Natural killer cell treated with Interleukin-12 subunit alpha and Interleukin-12 subunit beta and Interleukin-15 and Interleukin-18, amount 100 ng/mL, for 72 hours (primary cell): ENCODE measurements around the gene PRDM8. TPM values are rescaled to one million over a fixed set of nuclear protein-coding genes. Genes with fewer than 3 reads are reported as not detected.

Experiments
- ATAC-seq, 2 donors: fragments of 150-1000 bp; cut with Tn5 transposase in 1 of 2; sonication (Bioruptor Pico), chemical (Tn5 transposase) in 1 of 2; 2 replicates each; pipeline ENCODE4 v1.10.0; 2021
- DNase-seq: peaks from one replicate; pipeline ENCODE4 v3.0.0; 2022; ENCODE audit warnings: low spot score
- H3K27ac Mint-ChIP-seq, 2 donors: 1 replicate in 1 of 2; 2 replicates in 1 of 2; pipeline ENCODE4 v1.8.0; 2022; ENCODE audit warnings: mixed read lengths in 2 of 2, mild to moderate bottlenecking in 1 of 2, moderate library complexity in 1 of 2
- H3K27me3 Mint-ChIP-seq, 2 donors: 1 replicate in 1 of 2; 2 replicates in 1 of 2; pipeline ENCODE4 v1.8.0; 2022; ENCODE audit warnings: mixed read lengths in 2 of 2
- H3K36me3 Mint-ChIP-seq: one replicate; pipeline ENCODE4 v1.8.0; 2022; ENCODE audit warnings: mixed read lengths
- H3K4me1 Mint-ChIP-seq, 2 donors: 1 replicate in 1 of 2; 2 replicates in 1 of 2; pipeline ENCODE4 v1.8.0; 2022; ENCODE audit warnings: low read depth in 2 of 2, mixed read lengths in 2 of 2, mild to moderate bottlenecking in 1 of 2
- H3K4me3 Mint-ChIP-seq: one replicate; pipeline ENCODE4 v1.8.0; 2022; ENCODE audit warnings: mixed read lengths
- H3K9me3 Mint-ChIP-seq: 2 replicates; pipeline ENCODE4 v1.8.0; 2022; ENCODE audit warnings: mixed read lengths
- total RNA-seq, 2 donors: library from RNA; stranded (reverse); gene quantifications; one replicate each; pipeline ENCODE4 v1.2.3, GENCODE V29; 2022

Gene PRDM8
- total RNA-seq, 2 donors from 2014 or later, result 12.3 to 15.5 TPM

DNA sequence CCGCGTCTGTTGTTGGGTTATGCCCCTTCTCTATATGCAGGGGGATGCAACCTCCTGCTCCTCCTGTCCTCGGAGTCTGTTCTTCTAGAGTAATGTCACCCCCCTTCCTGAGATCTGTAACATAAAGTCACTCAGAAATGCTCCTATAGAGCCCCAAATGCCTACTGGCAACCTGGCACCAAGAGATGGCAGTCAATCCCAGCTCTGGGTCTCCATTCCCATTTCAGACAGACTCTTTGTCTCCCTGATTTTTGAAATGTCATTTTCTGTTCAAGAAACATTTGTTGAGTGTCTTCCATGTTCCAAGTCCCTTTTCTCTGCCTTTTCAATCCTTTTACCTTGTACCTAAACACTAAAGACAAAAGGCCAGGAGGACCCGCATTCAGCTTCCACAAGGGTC, 9.6 kb upstream of the PRDM8 start:
- peak overlapping the region; percentile 42 for H3K4me3 Mint-ChIP-seq
- ATAC-seq (no peak), DNase-seq (no peak)
- no peak overlapping the region for H3K27ac Mint-ChIP-seq
- H3K27me3 Mint-ChIP-seq, result peaks cover 8 to 25% of the 10 kb centered on the region in 2 donors
- H3K9me3 Mint-ChIP-seq, result no peaks in the 10 kb centered on the region
- peaks cover 27 to 40% of the 10 kb centered on the region in 2 donors for H3K4me1 Mint-ChIP-seq
- H3K36me3 Mint-ChIP-seq, result peaks cover 16% of the 10 kb centered on the region

DNA sequence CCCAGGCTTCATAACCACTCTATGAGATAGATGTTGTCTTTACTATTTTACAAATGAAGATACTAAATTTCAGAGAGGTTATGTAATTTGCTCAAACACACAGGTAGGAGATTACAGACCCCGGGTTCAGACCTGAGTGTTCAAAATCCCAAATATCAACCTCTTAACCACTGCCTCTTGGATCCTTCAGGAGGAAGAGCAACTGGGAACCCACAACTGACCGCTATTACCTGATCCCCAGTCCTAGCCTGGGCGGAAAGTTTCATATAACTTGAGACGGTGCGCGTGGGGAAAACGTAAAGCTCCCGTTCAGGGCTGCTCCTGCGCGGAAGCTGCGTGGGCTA, 8.9 kb upstream of the PRDM8 start:
- peaks cover 16% of the 10 kb centered on the region for H3K36me3 Mint-ChIP-seq
- H3K4me3 Mint-ChIP-seq, result no peak overlapping the region
- ATAC-seq, result no peak
- DNase-seq, result no peak
- H3K4me1 Mint-ChIP-seq, result peaks cover 22 to 33% of the 10 kb centered on the region in 2 donors
- no peaks in the 10 kb centered on the region for H3K9me3 Mint-ChIP-seq
- H3K27me3 Mint-ChIP-seq, result peaks cover 10 to 25% of the 10 kb centered on the region in 2 donors
- H3K27ac Mint-ChIP-seq, result no peak overlapping the region

DNA sequence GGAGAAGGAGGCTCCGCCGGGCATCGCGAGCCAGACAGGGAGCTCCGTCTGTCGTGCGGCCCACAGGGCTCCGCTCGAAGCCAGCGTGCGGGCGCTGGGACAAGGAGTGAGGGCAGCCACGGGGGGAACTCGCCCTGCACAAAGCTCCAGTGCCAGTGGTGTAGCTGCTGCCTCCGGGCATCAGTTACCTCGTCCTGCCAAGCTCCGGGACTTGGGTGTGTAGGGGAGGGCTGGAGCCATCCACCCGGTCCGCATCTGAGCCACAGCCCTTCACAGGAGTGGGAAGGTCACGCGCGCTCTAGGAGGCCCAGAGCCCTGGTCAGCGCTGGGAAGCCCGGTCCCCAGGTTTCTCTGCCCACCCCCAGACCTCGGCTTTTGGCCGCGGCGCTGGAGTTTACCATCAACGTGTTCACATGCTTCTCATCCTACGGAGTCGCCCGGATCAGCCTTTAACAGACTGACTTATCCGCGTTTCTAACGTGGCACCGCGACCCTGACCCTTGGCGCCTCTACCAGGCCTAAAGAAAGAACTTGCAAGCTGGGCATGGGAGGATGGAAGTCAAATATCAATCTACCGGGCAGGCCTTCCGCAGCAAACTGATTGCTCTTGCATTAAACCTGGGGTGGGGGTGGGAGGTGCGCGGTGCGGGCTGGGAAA, 8.4 kb upstream of the PRDM8 start:
- Mint-ChIP-seq H3K9me3 (no peaks in the 10 kb centered on the region), H3K36me3 (peaks cover 16% of the 10 kb centered on the region), H3K27me3 (peaks cover 10 to 25% of the 10 kb centered on the region in 2 donors), H3K4me3 (no peak overlapping the region), H3K4me1 (peaks cover 22 to 33% of the 10 kb centered on the region in 2 donors), H3K27ac (no peak overlapping the region)
- DNase-seq (no peak), ATAC-seq (no peak)

DNA sequence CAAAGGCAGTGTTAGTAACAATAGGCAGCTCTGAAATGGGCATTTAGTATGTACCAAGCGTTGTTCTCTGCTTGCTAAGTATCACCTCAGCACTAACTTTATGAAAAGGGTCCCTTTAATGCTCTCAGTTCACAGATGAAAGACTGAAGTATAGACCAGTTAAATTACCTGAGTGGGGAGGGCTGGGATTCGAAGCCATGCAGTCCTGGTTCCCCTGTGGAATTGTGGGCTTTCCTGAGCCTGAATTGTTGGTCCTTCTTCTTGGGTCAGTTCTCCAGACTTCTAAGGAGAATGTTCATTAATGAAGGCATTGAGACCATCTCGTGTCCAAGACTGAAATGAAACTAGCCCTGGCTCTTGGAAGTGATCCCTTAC, 7.7 kb upstream of the PRDM8 start:
- Mint-ChIP-seq H3K9me3 (no peaks in the 10 kb centered on the region), H3K36me3 (peaks cover 16% of the 10 kb centered on the region), H3K4me1 (peaks cover 17 to 31% of the 10 kb centered on the region in 2 donors), H3K4me3 (no peak overlapping the region), H3K27ac (no peak overlapping the region), H3K27me3 (peaks cover 10 to 25% of the 10 kb centered on the region in 2 donors)
- DNase-seq, result no peak
- ATAC-seq, result no peak

DNA sequence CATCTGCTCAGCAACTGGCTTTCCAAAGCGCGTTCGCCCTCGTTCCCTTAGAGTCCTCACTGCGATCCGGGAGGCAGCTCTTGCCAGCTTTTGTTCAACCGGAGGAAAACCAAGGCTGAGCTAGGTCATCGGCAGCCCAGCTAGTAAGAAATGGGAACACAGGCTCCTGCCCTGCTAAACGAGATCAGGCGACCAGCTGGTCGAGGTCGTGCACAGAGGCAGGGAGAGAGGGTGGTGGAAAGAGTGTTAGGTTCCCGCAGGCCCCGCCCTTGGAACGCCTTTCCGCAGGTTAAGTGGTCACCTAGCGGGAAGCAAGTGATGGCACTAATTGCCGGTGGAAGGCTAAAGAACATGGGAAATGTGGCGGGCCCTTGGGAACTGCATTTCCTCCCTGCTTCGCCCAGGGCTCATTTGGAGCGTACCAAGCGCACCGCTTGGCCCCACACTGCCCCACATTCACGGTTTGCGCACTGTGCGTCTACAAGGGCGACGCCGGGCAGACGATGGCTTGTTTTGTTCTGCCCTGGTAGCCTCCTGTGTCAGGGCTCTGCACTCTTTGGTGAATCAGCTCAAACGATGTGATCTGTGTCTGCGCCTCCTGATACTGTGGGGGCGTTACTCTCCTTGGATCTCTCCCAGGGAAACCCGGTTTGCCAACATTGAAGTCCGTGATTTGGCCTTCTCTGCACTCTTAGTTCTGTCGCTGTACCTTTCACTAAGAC, 7.2 kb upstream of the PRDM8 start:
- ATAC-seq, result no peak
- Mint-ChIP-seq H3K9me3 (no peaks in the 10 kb centered on the region), H3K4me1 (peaks cover 14 to 26% of the 10 kb centered on the region in 2 donors), H3K27ac (no peak overlapping the region), H3K4me3 (no peak overlapping the region), H3K27me3 (peaks cover 10 to 26% of the 10 kb centered on the region in 2 donors), H3K36me3 (peaks cover 16% of the 10 kb centered on the region)
- no peak for DNase-seq

DNA sequence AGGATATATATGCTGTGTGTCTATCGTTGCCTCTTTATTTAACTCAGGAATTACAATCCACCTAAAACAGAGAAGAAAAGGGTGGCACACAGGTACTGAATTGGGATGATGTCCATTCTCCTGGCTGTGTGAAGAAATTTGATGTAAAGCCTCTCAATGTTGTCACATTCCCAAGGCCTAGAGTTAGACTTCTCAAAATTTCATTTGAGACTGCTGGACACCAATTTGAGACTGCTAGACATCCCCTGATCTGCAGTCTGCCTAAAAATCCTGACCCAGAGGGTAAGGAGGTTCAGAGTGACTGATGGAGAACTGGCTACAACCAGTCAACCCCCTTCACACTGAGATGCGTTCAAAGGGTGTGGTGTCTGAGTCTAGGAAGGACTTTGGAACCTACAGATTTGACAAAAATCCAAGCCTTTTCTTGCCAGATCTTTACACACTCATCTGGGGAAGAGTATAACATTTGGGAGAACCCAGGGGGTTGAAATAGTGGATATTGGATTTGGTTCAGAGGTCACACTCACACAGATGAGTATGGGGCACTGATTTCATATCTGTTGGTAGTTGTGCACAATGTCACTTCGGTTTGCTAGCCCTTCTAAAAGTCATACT, 4.9 kb upstream of the PRDM8 start:
- Mint-ChIP-seq H3K4me1 (peaks cover 6 to 20% of the 10 kb centered on the region in 2 donors), H3K36me3 (peaks cover 16% of the 10 kb centered on the region), H3K9me3 (no peaks in the 10 kb centered on the region), H3K27ac (no peak overlapping the region), H3K4me3 (no peak overlapping the region), H3K27me3 (peaks cover 12 to 22% of the 10 kb centered on the region in 2 donors)
- no peak for DNase-seq
- no peak for ATAC-seq

DNA sequence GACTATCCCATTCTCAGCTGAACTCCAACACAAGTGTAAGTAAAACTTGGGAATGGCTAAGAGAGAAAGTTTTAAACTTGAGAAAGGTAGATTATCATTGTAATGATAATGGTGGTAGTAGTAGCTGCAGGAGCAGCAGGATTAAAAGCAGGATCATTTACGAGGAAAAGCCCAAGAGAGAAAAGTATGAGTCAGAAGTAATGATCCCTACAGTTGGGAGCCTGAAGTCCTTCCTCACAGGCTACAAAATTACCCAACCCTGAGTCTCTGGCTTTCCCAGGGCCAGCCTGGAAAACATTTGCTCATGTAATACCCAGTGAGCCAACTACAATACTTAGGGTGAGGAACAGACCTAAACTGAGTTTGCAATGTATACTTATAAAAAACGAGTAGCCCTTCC, 4.4 kb upstream of the PRDM8 start:
- DNase-seq, result no peak
- Mint-ChIP-seq H3K4me3 (no peak overlapping the region), H3K27me3 (peaks cover 11 to 23% of the 10 kb centered on the region in 2 donors), H3K9me3 (no peaks in the 10 kb centered on the region), H3K36me3 (peaks cover 16% of the 10 kb centered on the region), H3K4me1 (peaks cover 10 to 21% of the 10 kb centered on the region in 2 donors), H3K27ac (peak overlapping the region in 1 of 2 donors; percentile 17)
- ATAC-seq, result no peak

DNA sequence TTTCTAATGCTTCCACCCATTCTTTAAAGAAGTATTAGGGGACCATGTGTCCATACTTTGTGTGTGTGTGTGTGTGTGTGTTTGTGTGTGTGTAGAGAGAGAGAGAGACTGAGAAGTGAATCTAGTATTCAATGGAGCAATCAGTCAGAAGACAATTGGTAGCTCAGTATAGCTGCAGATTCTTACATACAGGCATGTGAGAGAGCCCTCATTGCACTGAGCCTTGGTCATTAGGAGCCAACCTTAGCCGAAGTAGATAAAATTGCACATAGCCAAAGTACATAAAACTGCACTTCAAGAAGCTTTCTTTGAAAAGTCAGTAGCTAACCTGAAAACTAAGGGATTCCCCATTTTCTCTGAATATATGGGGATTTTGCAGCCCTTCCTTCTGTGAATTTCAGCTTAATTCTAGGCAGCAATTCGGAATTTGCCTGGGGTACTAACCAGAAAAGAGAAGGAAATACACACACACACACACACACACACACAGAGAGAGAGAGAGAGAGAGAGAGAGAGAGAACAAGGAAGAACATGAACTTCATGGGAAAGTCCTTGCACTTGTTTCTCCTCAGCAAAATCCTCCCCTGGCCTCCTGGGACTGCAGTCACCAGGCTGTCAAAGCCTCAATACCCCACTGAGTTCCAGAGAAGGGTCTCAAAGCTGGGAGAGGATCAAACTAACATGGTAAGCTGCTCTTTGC, 1.7 kb upstream of the PRDM8 start:
- Mint-ChIP-seq H3K4me1 (peaks cover 12 to 23% of the 10 kb centered on the region in 2 donors), H3K9me3 (no peaks in the 10 kb centered on the region), H3K4me3 (peak overlapping the region; percentile 14), H3K36me3 (peaks cover 18% of the 10 kb centered on the region), H3K27me3 (peaks cover 21 to 27% of the 10 kb centered on the region in 2 donors), H3K27ac (peak overlapping the region; percentile 27 to 70)
- DNase-seq (no peak), ATAC-seq (peak in 1 of 2 donors; percentile 59)

DNA sequence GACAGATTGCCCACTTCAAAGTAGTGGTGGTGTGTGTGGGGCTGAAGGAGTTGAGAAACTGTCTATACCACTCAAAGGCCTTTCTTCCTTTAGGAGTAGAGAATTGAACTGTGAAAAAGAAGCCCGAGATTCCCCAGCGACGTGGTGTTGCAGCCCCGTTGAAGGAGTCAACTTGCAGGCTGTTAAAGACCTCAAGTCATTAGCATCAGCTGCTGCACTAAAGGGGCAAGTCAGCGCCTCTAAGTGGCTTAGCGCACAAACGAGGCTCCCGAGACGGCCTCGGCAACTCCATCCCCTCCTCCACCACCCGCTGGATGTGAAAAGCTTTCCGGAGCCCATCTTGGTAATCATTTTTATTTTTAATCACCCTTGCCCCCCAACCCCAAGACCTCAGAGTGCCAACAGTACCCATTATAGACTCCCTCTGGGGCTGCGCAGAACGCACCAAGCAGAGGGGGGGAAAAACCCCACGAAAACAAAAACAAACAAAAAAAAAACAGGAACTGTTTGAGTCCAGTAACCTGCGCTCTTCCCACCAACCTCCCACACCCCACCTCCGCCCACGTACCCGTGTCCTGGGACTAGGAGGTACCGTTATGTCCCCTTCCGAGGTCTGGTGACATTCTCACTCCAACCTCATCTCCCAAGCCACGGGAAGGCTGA, 913 bp upstream of the PRDM8 start:
- H3K27me3 Mint-ChIP-seq, result peaks cover 21 to 27% of the 10 kb centered on the region in 2 donors
- ATAC-seq (no peak), DNase-seq (no peak)
- H3K36me3 Mint-ChIP-seq, result peaks cover 18% of the 10 kb centered on the region
- peak overlapping the region; percentile 76 for H3K4me3 Mint-ChIP-seq
- H3K9me3 Mint-ChIP-seq, result no peaks in the 10 kb centered on the region
- H3K4me1 Mint-ChIP-seq, result peaks cover 17 to 29% of the 10 kb centered on the region in 2 donors
- peak overlapping the region; percentile 27 to 70 for H3K27ac Mint-ChIP-seq

DNA sequence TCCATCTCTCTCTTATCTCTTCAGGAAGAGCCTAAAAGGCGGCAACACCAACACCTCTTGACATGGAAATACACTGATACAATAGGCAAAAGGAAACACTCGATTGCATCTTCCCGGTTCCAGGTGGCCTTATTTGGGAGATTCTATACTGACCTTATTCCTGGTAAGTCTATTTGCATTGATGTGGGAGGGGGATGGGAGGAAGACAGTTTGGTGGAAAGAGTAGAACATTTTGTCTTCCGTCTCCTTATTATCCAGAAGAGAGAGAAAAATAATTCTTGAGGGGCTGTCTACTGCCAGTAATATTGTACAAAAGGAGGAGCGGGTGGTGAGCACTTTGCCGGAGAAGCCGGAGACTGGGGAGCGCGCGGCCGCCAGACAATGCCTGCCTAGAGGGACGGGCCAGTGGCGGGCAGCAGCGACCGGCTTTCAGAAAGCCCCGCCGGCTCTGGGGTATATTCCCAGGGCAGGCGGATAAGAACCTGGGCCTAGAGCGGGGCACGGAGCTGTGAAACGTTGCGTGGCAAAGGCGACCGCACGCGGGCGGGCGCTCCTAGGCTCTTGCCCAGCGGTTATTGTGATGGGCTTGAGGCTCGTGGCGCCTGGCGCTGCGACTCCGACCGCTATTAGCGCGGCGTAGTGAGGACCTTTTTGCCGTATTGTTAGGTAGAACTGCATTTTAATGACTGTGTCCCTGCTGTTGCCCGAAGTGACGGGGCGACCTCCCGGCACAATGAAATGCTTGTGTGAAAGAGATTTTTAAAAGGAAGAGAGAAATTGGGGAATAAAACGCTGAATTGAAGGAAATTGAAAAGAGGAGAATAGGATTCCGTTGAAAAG, 518 bp downstream of the PRDM8 start:
- DNase-seq, result no peak
- Mint-ChIP-seq H3K9me3 (no peaks in the 10 kb centered on the region), H3K27me3 (peaks cover 19 to 27% of the 10 kb centered on the region in 2 donors), H3K4me3 (peak overlapping the region; percentile 76), H3K27ac (no peak overlapping the region), H3K4me1 (peaks cover 22 to 34% of the 10 kb centered on the region in 2 donors), H3K36me3 (peaks cover 18% of the 10 kb centered on the region)
- ATAC-seq, result no peak

DNA sequence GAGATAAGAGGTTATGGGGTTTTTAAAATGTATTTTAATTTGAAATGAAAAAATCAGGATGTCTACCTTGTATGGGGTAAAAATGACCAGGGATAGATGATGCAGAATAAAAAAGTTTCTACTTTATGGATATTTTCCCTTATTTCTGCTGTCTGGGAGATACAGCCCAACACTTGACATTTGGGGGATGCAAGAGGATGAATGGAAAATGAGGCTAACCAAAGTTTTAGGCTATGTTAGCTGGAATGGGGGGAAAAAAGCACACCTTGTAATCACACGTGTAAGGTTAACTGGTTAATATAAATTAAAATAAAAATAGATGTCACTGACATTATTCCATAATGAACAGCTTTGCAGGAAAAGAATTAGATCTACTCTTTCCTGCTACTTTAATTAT, 1.1 kb downstream of the PRDM8 start:
- peaks cover 26 to 38% of the 10 kb centered on the region in 2 donors for H3K4me1 Mint-ChIP-seq
- H3K9me3 Mint-ChIP-seq, result no peaks in the 10 kb centered on the region
- peaks cover 18% of the 10 kb centered on the region for H3K36me3 Mint-ChIP-seq
- no peak for DNase-seq
- no peak for ATAC-seq
- no peak overlapping the region for H3K27ac Mint-ChIP-seq
- peaks cover 17 to 27% of the 10 kb centered on the region in 2 donors for H3K27me3 Mint-ChIP-seq
- H3K4me3 Mint-ChIP-seq, result peak overlapping the region; percentile 76

DNA sequence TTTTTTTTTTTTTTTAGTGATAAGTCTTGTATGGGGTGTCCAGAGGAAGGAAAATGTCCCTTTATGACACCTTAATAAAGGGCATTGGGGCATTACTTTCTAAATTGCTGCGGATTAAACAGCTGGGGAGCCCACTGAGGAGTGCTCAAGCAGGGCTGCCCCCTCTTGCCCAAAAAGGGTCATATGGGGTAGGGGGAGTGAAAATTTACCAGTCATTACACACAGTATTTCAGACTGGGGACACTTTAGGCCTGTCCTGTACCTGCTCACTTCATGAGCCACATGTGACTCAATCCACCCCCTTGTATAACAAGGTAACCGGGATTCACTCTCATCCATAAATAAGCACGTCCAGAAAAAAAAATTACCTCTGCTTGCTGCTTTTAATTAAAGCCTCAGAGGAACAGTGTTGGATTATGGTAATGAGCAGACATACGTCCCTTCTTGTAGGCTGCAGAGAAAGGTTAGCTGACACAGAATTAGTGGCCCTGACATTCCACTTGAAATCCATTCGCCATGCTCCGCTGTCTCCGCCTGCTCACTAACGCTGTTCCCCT, 1.8 kb downstream of the PRDM8 start:
- peaks cover 17 to 27% of the 10 kb centered on the region in 2 donors for H3K27me3 Mint-ChIP-seq
- DNase-seq (no peak), ATAC-seq (no peak)
- H3K4me1 Mint-ChIP-seq, result peaks cover 29 to 39% of the 10 kb centered on the region in 2 donors
- H3K36me3 Mint-ChIP-seq, result peaks cover 18% of the 10 kb centered on the region
- H3K27ac Mint-ChIP-seq, result no peak overlapping the region
- no peaks in the 10 kb centered on the region for H3K9me3 Mint-ChIP-seq
- H3K4me3 Mint-ChIP-seq, result no peak overlapping the region
